DMS 273 (cell line): ENCODE data around the gene IKZF1.
"Not testable (repeated sequence)": the region's sequence is repeated elsewhere in the genome, so short reads cannot be mapped to it uniquely, and the experiment has no call there.

Experiments used
- DNase-seq: peaks from one replicate; lab custom pipeline; 2025; ENCODE audit not compliant: unreplicated experiment; lab: John Stamatoyannopoulos, UW

Gene IKZF1

GRCh38 chr7:50332241-50333165 lies 28.0 kb downstream of the IKZF1 start:
- no peak for DNase-seq

DNA sequence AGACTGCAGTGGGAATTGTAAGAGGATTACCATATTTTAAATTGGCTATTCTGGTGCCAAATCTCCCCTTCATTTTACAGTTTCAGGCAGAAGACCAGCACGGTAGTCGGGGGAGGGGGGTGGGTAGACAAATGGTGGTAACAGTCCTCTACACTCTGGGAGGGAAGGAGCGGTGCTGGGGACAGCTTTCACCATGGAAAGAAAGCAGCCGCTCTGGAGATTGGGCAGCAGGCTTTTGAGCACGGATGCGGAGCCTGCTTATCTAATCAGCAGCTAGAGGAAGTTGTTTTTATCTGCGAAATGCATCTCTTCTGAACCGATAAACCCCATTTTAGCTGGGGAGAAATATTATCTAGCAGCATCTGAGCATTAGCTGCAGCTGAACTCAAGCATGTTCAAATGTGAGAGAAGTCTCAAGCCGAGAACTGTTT lies 28.7 kb downstream of the IKZF1 start:
- DNase-seq, result no peak

GRCh38 chr7:50334341-50334994 lies 30.0 kb downstream of the IKZF1 start:
- DNase-seq, result no peak

GRCh38 chr7:50335230-50335794 lies 30.8 kb downstream of the IKZF1 start:
- DNase-seq, result no peak

GRCh38 chr7:50335795-50336754 lies 31.6 kb downstream of the IKZF1 start:
- peak; percentile 29 for DNase-seq

GRCh38 chr7:50336894-50337703 lies 32.6 kb downstream of the IKZF1 start:
- DNase-seq, result no peak

DNA sequence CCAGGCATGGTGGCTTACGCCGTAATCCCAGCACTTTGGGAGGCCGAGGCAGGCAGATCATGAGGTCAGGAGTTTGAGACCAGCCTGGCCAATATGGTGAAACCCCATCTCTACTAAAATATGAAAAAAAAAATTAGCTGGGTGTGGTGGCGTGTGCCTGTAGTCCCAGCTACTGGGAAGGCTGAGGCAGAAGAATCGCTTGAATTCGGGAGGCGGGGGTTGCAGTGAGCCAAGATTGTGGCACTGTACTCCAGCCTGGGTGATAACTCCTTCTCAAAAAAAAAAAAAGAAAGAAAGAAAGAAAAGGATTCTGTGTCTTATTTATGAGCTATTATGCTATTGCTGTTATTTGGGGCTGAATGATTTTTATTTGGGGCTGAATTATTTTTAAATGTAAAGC lies 35.0 kb downstream of the IKZF1 start:
- DNase-seq, result not testable (repeated sequence)

DNA sequence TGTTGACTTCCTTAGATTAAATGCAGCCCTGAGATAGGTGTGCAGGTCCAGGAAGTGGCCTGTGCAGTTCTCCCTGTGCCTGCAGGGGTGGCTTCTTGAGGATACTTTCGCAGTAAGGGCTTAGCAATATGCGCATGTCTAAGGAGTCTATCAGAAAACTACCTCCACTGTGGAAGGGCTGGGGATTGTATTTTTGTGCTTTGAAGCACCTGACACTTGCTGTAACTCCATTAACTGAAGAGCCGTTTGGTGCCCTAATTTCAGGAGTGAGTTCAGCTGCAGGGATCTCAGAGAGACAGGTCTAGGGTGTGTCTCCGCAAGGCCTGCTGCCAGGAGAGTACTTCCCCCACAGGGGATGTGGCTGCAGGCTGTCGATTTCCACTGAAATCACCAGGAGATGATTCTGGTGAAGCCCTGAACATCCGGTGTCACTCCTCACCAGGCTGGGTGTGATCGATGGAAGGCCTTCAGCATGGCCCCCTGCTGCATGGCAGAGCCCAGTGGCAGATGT lies 35.5 kb downstream of the IKZF1 start:
- no peak for DNase-seq

- DNase-seq, result no peak
Observed at GRCh38 chr7:50341724-50342123, 37.2 kb downstream of the IKZF1 start.

- DNase-seq, result no peak
Observed at GRCh38 chr7:50342616-50343114, 38.1 kb downstream of the IKZF1 start.

- DNase-seq, result no peak
Observed at GRCh38 chr7:50346545-50347497, 42.3 kb downstream of the IKZF1 start.

DNA sequence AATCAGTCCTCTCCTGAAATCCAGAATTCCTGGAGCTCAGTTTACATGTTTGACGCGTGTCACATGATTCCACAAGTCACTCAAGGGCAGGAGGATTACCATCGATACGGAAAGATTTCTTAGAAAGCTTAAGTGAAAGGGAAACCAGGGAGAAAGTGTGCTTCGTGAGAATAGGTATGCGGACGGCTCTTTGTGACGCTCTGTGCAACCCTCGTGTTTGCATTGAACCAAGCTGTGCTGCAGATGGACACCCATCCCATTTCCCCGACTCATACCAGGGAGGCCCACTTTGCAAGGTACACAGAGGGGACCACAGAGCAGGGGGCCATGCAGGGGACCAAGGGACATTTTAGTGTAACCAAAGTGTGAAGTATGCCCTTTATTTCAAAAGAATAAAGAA lies 43.2 kb downstream of the IKZF1 start:
- no peak for DNase-seq

GRCh38 chr7:50348469-50349162 lies 44.1 kb downstream of the IKZF1 start:
- no peak for DNase-seq

- DNase-seq, result no peak
Observed at GRCh38 chr7:50349399-50349798, 44.9 kb downstream of the IKZF1 start.

DNA sequence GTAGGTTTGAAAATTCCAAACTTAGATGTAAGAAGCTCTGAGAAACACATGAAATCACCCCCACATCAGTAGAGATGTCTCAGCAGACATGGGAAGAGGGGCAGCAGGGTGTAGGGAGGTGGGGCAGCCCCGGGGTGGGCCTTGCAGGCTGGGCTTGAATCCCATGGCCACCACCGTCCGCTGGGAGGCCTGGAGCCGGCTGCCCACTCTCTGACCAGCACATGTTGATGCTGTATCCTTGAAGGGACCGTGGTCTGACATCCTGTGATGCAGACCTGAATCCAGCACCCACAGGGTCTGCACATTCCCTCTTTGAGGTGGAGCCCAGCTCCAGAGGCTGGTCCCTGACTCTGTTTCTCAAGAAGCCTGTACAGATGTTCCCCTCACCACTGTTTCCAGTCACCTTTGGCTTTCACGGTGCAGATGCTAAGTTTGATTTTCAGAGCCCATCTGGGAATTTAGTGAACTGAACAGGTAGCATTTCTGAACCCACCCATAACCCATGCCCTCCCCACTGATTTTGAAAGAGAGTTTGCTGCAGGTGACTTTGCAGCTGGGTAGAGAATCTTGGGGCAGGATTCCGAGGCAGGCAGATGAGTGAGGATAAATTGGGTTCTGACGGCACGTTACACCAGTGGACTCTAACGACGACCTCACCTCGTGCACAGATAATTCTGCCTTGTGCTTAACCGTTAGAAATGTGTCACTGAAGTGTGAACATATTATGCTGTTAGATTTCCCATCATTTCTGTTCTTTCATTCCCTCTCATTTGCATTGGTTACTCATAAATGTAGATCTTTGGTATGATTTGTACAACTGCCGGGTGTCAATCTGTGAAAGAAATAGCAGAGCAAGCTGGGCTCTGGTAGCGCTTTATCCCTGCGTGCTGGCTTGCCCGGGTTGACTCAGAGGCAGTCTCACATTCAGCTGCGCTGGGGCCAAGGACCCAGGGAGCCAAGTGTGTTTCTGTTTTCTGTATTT lies 45.7 kb downstream of the IKZF1 start:
- no peak for DNase-seq

DNA sequence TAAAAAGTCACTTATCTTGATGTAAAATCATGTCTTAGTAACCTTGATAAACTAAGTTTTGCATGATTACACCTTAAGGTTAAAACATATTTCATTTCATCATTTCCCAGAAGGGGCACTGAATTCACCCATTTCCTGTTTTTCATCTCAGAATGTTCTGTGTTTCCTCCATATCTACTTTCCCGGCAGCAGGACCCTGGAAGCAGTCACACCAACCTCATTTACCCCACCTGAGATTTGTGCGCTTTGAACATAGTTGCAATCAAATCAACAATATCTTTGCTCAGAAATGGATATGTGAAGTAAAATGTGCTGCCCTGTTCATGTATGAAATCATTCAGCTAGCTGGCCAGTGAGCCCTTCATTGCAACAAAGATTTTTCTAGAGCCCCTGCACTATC lies 46.8 kb downstream of the IKZF1 start:
- no peak for DNase-seq

DNA sequence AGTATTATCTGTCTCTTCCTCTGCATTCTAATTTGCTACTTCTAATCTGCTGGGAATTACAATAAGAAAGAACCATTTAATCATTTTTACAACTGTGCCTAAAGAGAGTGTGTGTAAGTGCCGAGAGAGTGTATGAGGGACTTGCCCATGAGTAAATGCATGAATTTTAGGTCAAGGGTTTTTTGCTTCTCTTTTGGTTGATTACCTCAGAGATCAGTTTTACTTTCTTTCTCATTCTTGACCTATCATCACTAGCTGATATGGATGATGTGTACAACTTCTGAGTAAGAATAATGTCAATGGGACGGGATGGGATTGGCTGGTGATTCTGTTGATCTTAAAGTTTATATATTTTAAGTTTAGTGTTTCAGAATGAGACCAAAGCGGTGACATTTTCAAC lies 47.8 kb downstream of the IKZF1 start:
- DNase-seq, result no peak
